ENCODE results near the gene ATAD3A. TPM values are rescaled to one million over a fixed set of nuclear protein-coding genes. Genes with fewer than 3 reads are reported as not detected.

The ATAD3A gene
- total RNA-seq, 1 donor, result 35.6 TPM

DNA sequence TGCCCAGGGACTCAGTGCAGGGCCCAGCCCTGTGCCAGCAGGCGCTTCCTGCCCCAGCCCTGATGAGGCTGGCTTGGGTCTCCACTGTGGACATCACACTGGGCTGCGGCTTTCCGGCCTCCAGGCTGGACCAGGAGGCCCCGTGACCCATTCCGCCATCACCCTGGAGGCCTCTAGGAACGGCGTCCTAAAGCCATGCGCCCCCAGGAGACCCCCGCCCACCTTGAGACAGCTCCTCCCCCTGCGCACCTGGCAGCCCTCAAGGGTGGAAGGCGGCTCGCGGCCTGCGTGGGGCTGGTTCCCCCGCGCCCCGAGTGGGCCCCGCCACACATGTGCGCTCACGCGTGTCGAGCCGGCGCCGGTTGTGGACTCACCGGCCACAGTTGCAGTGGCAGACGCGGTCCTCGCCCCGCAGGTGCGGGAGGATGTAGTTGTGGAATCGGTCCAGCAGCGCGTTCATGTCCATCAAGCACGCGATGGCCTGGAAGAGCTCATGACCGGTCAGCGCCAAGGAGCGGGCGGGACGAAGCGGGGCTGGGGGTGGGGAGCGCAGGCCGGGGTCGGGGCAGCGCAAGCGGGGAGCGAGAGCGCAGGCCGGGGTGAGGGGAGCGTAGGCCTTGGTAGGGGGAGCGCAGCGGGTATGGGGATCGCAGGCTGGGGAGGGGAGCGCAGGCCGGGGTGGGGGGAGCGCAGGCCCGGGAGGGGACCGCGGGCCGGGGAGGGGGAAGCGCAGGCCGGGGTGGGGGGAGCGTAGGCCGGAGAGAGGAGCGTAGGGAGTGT is 27.5 kb downstream of the ATAD3A start:
- H3K4me3 ChIP-seq (ENCODE audit: low read depth, low read length), result peak overlapping the region; percentile 73
- TF ChIP-seq, protein P1, sequence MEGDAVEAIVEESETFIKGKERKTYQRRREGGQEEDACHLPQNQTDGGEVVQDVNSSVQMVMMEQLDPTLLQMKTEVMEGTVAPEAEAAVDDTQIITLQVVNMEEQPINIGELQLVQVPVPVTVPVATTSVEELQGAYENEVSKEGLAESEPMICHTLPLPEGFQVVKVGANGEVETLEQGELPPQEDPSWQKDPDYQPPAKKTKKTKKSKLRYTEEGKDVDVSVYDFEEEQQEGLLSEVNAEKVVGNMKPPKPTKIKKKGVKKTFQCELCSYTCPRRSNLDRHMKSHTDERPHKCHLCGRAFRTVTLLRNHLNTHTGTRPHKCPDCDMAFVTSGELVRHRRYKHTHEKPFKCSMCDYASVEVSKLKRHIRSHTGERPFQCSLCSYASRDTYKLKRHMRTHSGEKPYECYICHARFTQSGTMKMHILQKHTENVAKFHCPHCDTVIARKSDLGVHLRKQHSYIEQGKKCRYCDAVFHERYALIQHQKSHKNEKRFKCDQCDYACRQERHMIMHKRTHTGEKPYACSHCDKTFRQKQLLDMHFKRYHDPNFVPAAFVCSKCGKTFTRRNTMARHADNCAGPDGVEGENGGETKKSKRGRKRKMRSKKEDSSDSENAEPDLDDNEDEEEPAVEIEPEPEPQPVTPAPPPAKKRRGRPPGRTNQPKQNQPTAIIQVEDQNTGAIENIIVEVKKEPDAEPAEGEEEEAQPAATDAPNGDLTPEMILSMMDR (IDR thresholded peaks at IDR 0.05; ENCODE audit: insufficient read depth, low read length), result no peak
- peak; percentile 24 for DNase-seq (ENCODE audit: low read depth)

DNA sequence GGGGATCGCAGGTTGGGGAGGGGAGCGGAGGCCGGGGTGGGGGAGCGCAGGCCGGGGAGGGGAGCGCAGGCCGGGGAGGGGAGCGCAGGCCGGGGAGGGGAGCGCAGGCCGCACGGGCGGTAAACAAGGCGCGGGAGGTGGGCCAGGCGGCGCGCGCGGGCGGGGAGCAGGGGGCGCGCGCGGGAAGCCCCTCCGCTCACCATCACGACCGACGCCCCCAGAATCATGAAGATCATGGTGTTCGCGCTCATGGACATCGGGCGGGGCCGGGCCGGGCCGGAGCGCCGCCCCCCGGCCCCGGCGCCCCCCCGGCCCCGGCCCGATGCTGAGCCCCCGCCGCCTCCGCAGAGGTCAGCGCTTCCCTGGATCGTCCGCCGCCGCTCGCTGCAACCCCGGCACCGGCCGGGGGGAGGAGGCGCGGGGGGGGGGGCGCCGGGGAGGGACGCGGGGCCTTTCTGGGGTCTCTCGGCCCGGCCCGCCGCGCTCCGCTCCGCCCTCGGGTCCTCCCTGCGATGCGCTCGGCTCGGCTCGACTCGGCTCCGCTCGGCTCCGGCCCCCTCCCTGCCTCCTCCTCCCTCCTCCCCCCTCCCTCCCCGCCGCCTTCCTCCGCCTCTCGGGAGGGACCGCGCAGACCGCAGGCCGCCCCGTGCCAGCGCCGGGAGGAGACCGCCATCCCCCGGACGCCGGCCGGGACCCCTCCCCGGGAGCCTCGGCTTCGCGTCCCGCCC is 28.3 kb downstream of the ATAD3A start, which contains the start of gene TMEM240:
Gene TMEM240, minus strand, starts transcription at position 535 of the 728 bp plus-strand sequence. Its CDS starts 278 bp downstream, at position 257.
- peak within 1 kb of the TSS; percentile 73 for H3K4me3 ChIP-seq (ENCODE audit: low read depth, low read length)
- peak; percentile 66 for DNase-seq (ENCODE audit: low read depth)
- TF ChIP-seq, protein P1 (IDR thresholded peaks at IDR 0.05; ENCODE audit: insufficient read depth, low read length), result no peak

DNA sequence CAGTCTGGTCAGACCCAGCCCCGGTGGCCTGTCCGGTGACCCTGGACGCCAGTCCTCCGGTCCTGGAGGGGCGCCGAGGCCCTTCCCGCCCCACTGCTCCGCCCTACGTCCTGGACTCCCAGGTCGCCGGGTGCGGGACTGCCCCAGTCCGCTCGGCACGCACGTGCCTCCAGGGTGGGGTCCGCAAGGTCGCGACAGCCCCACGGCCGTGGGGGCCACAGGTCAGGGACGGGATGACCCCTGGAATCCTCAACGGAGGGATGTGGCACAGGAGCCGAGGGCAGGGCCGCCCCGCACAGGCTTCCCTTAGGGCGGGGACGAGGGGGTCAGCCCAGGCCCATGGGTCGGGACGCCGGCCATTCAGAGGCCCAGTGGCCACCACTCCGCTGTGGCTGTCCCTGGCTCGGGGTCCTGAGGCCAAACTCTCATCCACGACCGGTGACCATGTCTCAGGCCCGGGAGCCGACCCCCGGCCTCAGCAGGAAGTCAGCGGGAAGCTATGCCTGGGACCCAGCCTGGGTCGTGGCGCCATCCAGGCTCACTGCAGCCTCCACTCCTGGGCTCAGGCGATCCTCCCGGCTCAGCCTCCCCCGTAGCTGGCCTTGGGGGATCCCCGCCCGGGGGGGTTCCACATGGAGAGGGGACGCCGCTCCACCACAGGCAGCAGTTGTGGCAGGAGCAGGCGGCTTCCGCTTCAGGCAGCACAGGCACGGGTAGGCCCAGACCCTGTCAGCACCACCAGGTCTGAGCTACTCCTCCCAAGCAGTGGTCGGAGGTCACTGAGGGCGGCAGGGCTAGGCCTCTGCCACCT is 29.1 kb downstream of the ATAD3A start:
- no peak for DNase-seq (ENCODE audit: low read depth)
- H3K4me3 ChIP-seq (ENCODE audit: low read depth, low read length), result peak overlapping the region; percentile 73
- TF ChIP-seq, protein P1 (IDR thresholded peaks at IDR 0.05; ENCODE audit: insufficient read depth, low read length), result no peak

DNA sequence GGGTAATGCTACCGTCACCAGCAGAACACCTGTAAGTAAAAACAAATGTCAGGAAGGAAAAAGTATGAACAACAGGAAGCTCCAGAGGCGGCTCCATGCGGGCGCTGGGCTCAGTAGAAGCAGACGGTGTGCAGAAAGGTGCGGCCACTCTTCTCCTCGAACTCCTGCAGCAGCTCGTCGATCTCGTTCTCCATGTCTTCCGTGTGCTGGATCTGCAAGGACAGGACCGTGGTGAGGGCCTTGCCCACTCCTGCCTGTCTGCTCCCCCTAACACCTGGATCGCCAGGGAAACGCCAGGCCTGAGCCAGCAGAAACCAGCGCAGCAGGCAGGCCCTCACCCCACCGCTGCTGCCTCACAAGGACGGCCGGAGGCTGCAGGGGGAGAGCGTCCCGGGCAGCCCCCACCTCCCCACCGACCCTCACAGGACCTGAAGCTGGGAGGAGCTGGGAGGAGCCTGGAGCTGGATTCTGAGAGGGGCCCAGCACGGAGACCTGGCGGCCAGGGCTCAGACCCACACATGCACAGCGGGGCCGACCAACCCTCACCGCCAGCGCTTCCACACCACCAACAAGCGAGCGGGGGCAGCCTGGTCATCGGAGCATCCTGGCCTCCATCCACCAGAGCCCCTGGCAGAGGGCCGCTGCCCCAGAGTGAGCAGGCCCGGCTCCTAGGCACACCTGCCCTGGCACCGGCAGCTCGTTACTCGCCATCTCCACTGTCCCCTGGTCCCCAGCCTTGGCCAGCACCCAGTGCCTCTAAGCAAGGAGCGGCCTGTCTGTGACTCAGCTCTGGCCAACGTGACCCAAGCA is 30.2 kb downstream of the ATAD3A start:
- no peak for DNase-seq (ENCODE audit: low read depth)
- no peak overlapping the region for H3K4me3 ChIP-seq (ENCODE audit: low read depth, low read length)

DNA sequence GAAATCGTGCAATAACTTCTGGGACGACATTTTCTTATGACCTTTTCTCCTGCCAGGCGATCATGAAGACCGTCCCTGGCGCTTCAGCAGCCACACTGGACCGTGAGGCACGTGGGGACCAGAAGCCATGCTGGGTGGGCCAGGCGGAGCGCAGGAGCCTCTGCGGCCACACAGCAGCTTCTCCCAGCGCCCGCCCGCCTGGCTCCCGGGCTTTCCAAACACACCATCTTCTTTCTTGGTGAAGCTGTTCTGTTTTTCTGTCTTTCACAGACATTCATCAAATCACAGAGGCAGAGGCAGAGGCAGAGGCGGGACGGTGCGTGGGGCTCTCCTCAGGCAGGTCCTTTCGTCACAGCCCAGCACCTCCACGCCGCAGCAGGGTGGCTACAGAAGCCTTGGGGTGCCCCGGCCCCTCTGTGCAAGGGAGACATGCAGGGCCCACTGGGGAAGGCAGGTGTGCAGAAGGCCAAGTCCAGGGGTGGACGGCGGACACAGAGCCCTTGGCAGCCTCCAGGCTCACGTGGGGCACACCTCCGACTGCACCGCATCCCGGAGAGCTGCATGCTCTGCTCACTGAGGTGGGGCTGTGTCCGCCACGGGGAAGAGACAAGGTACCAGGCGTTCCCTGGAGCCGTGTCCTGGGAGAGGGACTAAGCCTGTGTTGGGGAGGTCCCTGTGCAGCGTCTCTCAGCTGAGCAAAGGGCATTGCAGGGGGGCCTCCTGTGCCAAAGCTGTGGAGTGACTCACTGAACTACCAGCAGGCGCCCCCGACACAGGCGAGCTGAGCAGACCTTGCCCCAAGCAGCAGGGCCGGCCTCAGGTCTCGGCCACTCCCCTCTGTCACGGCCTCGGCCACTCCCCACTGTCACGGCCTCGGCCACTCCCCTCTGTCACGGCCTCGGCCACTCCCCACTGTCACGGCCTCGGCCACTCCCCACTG is 31.1 kb downstream of the ATAD3A start:
- no peak overlapping the region for H3K4me3 ChIP-seq (ENCODE audit: low read depth, low read length)
- TF ChIP-seq, protein P1 (IDR thresholded peaks at IDR 0.05; ENCODE audit: insufficient read depth, low read length), result no peak
- no peak for DNase-seq (ENCODE audit: low read depth)

More for the DNA sequence above, 30.2 kb downstream of the ATAD3A start:
- TF ChIP-seq, protein P1 (IDR thresholded peaks at IDR 0.05; ENCODE audit: insufficient read depth, low read length), result no peak
